Measurements from ENCODE around the gene USP3.
"Not testable (repeated sequence)": the region's sequence is repeated elsewhere in the genome, so short reads cannot be mapped to it uniquely, and the experiment has no call there.

The USP3 gene

GRCh38 chr15:63513728-63514127, 9.3 kb downstream of the USP3 start:
- DNase-seq (ENCODE audit: low spot score): no peak

- DNase-seq (ENCODE audit: low spot score): no peak
Observed at GRCh38 chr15:63514531-63514943, 10.1 kb downstream of the USP3 start.

DNA sequence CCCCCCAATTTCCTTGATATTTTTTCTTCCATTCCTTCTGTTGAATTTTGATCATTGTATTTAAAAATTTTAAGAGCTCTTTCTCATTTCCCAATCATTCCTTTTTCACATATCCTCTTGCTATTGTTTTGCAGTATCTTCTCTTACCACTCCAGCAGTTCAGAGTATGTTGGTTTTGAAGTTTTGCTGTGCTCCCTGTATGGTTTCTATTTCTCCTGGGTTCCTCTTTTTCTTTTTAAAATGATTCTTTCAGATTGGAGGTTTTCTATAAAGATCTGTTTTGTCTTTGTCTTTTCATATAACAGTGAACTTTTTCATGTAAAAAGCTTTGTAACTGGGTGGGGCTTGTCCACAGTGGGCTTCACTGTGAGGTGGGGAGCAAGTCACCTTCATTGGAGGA, 12.8 kb downstream of the USP3 start:
- DNase-seq (ENCODE audit: low spot score): no peak

GRCh38 chr15:63517628-63518027, 13.2 kb downstream of the USP3 start:
- DNase-seq (ENCODE audit: low spot score): no peak

- DNase-seq (ENCODE audit: low spot score): no peak
Observed at GRCh38 chr15:63519041-63519440, 14.6 kb downstream of the USP3 start.

DNA sequence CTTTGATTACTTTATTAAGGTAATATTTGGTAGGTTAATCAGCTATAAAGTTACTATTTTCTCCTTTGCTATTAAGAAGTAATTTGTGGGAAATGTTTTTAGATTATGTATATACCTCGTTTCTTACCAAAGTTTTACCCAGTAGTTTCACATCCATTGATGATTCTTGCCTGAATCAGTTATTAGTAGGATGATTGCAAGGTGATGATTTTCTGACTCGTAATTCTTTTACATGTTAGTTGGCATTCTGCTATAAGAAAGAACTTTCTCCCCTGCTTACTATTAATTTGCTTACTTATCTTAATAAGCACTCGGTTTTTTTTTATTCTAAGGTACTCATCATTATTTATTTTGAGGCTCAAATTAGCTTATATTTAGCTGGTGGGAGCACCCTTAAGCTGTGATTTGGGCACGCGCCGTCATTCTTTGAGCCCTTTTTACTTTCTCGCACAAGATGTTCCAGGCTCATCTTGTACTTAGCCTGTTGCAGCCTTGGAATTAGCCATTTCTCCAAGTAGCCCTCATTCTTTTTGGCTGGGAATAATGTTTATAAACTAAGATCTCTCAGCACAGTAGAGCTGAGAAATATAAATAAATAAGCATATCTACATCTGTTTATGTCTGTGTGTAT, 15.3 kb downstream of the USP3 start:
- DNase-seq (ENCODE audit: low spot score): no peak

DNA sequence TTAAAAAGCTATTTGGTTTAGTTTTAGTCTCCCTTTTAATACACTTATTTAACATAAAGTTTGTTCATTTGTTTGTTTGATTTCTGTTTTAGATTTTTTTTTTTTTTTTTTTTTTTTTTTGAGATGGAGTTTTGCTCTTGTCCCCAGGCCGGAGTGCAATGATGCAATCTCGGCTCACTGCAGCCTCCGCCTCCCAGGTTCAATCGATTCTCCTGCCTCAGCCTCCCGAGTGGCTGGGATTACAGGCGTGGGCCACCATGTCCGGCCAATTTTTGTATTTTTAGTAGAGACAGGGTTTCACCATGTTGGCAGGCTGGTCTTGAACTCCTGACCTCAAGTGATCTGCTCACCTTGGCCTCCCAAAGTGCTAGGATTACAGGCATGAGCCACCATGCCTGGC, 16.1 kb downstream of the USP3 start:
- DNase-seq (ENCODE audit: low spot score): not testable (repeated sequence)

GRCh38 chr15:63522225-63522578, 17.8 kb downstream of the USP3 start:
- DNase-seq (ENCODE audit: low spot score): no peak

GRCh38 chr15:63523306-63523990, 19.1 kb downstream of the USP3 start:
- no peak for DNase-seq (ENCODE audit: low spot score)

DNA sequence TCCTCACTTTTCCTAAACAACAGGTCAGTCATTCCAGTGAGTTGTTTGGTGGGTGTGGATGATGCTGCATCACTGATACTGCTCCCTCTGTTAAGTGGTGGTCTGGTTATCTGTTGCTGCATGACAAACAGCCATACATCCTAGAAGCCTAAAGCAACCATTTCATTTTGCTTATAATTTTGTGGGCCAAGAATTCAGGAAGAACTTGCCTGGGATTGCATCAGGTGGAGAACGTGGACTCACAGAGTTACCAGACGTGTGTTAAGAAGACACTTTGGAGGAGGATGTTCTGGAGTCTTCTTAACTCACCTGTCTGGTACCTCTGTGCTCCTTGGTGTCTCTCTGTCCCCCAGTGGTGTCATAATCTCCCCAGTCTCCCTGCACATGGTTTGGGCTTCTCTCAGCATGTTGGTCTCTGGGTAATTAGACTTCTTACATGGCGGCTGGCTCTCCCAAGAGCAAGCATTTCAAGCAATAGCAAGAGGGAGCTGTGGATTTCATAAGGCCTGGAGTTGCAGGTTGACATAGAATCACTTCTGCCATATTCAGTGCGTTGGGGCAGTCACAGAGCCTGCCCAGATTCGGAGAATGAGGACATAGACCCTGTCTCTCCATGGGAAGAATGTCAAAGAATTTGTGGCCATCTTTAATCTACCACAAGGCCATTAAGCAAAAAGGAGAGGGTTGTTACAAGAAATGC, 20.1 kb downstream of the USP3 start:
- no peak for DNase-seq (ENCODE audit: low spot score)

GRCh38 chr15:63526401-63526800, 22.0 kb downstream of the USP3 start:
- DNase-seq (ENCODE audit: low spot score): no peak

DNA sequence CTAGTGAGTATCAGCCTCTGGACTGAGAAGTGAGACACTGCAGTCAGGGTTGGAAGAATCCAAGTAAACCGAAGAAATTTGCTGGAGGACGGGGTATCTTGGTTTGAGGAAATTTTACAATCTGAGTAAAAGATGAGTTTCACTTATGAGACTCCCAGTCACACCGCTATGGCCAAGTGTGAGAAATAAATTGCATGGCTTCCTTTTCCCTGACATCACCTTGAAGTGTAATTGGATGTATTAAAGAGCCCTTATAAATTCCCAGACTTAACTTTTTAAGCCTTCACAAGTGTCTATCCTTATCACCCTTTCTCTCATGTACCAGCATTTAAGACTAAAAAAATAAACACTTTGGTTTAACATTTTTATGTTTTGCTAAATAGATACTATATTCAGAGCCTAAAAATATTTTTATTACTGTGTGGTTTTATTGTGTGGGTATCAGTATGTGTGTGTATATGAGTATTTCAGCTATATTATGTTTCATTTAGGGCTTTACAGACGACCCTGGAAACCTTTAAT, 23.8 kb downstream of the USP3 start:
- DNase-seq (ENCODE audit: low spot score): no peak

DNA sequence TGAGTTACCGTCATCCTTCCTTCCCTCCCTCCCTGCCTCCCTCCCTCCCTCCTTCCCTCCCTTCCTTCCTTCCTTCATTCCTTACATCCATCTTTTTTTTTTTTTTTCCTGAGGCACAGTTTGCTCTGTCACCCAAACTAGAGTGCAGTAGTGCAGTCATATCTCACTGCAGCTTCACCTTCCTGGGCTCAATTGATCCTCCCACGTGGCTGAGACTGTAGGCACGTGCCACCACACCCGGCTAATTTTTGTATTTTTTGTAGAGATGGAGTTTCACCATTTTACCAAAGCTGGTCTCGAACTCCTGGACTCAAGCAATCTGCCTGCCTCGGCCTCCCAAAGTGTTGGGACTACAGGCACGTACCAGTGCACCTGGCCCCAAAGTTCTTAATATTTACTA, 25.8 kb downstream of the USP3 start:
- no peak for DNase-seq (ENCODE audit: low spot score)

GRCh38 chr15:63530752-63531299, 26.4 kb downstream of the USP3 start:
- no peak for DNase-seq (ENCODE audit: low spot score)

GRCh38 chr15:63531586-63531985, 27.2 kb downstream of the USP3 start:
- no peak for DNase-seq (ENCODE audit: low spot score)

- no peak for DNase-seq (ENCODE audit: low spot score)
Observed at GRCh38 chr15:63532307-63532744, 27.9 kb downstream of the USP3 start.

GRCh38 chr15:63534888-63535287, 30.5 kb downstream of the USP3 start:
- DNase-seq (ENCODE audit: low spot score): not testable (repeated sequence)

DNA sequence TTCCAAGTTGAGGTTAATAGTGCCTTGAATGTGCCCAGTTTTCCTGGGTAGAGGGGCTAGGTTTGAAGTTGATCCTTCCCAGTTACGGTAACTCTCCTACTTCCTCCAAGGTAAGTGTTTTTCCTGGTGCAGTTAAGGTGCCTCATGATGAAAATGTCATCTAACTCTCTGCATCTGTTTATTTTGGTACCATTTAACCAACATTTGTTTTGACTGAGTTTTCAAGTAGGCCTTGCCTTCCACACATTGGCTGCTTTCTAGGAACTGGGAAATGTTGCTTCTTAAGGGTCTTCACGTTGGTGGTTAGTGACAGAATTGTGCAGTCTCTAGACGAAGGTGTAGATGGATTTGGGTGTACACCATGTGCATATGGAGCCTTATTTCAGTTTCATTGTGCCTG, 31.3 kb downstream of the USP3 start:
- no peak for DNase-seq (ENCODE audit: low spot score)

DNA sequence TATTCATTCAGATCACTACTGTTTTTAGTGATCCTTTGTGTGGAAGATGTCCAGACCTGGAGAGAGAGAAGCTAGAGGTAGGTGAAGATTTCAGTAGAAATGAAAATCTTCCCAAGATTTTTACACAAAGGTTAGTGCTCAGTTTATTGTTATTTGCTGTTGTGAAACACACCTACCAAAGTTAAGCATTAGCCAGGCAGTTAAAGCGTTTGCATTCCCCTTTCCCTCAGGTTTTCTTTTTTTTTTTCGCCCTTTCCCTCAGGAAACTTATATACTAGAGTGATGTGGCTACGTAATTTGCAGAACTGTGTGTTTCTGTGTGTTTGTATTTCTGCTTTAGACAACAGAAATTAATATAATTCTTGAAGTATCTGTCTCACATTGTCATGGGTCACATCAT, 34.5 kb downstream of the USP3 start:
- no peak for DNase-seq (ENCODE audit: low spot score)

- no peak for DNase-seq (ENCODE audit: low spot score)
Observed at GRCh38 chr15:63539521-63539920, 35.1 kb downstream of the USP3 start.

DNA sequence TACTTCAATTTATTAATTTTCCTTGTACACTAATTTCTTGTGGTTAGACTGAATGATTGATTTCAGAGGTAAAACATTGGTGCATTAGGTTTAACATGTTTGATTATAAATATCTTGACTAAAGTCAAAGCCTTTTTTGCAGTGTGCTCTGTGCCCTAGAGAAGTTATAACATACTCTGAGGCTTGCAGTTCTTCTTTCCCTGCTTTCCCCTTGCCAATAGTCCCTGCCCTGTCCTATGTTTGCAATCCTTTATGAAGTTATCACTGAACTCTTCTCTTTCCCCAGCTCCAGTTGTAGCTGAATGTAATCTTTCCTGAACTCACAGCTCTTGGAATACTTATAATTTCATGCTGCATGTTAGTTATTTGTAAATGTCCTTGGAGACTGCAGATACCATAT, 35.6 kb downstream of the USP3 start:
- no peak for DNase-seq (ENCODE audit: low spot score)

DNA sequence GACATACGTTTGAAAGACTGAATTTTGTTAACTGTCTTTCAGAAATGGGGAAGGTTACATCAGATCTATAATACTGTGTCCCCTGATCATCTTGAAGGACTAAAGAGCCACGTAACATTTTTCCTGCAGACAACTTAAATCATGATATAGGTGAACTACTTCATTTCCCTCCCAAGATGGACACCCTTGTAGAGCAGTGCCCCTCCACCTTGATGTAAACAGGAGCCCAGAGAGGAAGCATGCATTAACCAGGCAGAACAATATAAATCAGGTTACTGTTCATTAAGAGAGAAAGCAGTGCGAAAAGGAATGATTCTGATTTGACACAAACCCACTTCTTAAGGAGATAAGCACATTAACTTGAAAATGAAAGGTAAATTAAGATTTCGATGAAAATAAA, 36.1 kb downstream of the USP3 start:
- DNase-seq (ENCODE audit: low spot score): no peak

Measured in hematopoietic multipotent progenitor cell treated with erythropoietin and hydrocortisone succinate and interleukin-3 and kit ligand, for 17 days (in vitro differentiated cells).